Activated CD8-positive, alpha-beta memory T cell treated with anti-CD3 and anti-CD28 coated beads, Interleukin-2, amount 10 ng/mL, durations not matched to agents 7 days and 5 days (primary cell): ENCODE measurements around the gene GIN1. TPM values are rescaled to one million over a fixed set of nuclear protein-coding genes. Genes with fewer than 3 reads are reported as not detected.
"Not testable (repeated sequence)": the region's sequence is repeated elsewhere in the genome, so short reads cannot be mapped to it uniquely, and the experiment has no call there.

Source experiments
- ATAC-seq: fragments of 150-1000 bp; cut with Tn5 transposase; one replicate; pipeline ENCODE4 v1.10.0; 2021; ENCODE audit warnings: moderate library complexity
- CTCF ChIA-PET: fragments of 350-600 bp; sonication (Branson Sonifier 250); formaldehyde crosslinking; loops from one replicate; lab custom pipeline; 2021; ENCODE audit warnings: antibody characterized with exemption; lab: Charles Lee
- DNase-seq: peaks from one replicate; pipeline ENCODE4 v3.0.0-alpha.2; 2020
- H3K27ac Mint-ChIP-seq: one replicate; pipeline ENCODE4 v1.8.0; 2021; ENCODE audit warnings: mild to moderate bottlenecking, mixed read lengths
- H3K27me3 Mint-ChIP-seq: one replicate; pipeline ENCODE4 v1.8.0; 2021; ENCODE audit warnings: mixed read lengths
- H3K36me3 Mint-ChIP-seq: one replicate; pipeline ENCODE4 v1.8.0; 2021; ENCODE audit warnings: mild to moderate bottlenecking, mixed read lengths
- H3K4me1 Mint-ChIP-seq: one replicate; pipeline ENCODE4 v1.8.0; 2021; ENCODE audit warnings: mixed read lengths
- H3K4me3 Mint-ChIP-seq: one replicate; pipeline ENCODE4 v1.8.0; 2021; ENCODE audit warnings: mild to moderate bottlenecking, moderate library complexity, mixed read lengths
- H3K9me3 Mint-ChIP-seq: one replicate; pipeline ENCODE4 v1.8.0; 2022; ENCODE audit warnings: low read depth, mixed read lengths
- total RNA-seq, 2 experiments: library from RNA; stranded (reverse); gene quantifications; one replicate each; pipeline ENCODE4 v1.2.3, GENCODE V29; 2021

Gene GIN1
- total RNA-seq, 2 experiments from 2014 or later = 10.1 to 10.8 TPM

- H3K4me1 Mint-ChIP-seq, H3K27ac Mint-ChIP-seq, H3K36me3 Mint-ChIP-seq, H3K4me3 Mint-ChIP-seq, ATAC-seq, CTCF ChIA-PET, H3K27me3 Mint-ChIP-seq, H3K9me3 Mint-ChIP-seq, DNase-seq: not testable (repeated sequence)
These were observed 73.2 kb downstream of the GIN1 start for GRCh38 chr5:103046706-103047105.

- H3K9me3 Mint-ChIP-seq = no peaks in the 10 kb centered on the region
- no peaks in the 10 kb centered on the region for H3K36me3 Mint-ChIP-seq
- H3K27ac Mint-ChIP-seq = no peak overlapping the region
- H3K4me1 Mint-ChIP-seq = peaks cover 2% of the 10 kb centered on the region
- CTCF ChIA-PET = interaction anchor here (1.0 kb wide), 2 partner anchors 183 to 456 kb away, joined by 3 read pairs; no protein-coding TSS in a partner anchor
- H3K4me3 Mint-ChIP-seq = no peak overlapping the region
- DNase-seq = no peak
- no peak for ATAC-seq
- peaks cover 16% of the 10 kb centered on the region for H3K27me3 Mint-ChIP-seq
These were observed 78.8 kb downstream of the GIN1 start for GRCh38 chr5:103041071-103041676.

DNA sequence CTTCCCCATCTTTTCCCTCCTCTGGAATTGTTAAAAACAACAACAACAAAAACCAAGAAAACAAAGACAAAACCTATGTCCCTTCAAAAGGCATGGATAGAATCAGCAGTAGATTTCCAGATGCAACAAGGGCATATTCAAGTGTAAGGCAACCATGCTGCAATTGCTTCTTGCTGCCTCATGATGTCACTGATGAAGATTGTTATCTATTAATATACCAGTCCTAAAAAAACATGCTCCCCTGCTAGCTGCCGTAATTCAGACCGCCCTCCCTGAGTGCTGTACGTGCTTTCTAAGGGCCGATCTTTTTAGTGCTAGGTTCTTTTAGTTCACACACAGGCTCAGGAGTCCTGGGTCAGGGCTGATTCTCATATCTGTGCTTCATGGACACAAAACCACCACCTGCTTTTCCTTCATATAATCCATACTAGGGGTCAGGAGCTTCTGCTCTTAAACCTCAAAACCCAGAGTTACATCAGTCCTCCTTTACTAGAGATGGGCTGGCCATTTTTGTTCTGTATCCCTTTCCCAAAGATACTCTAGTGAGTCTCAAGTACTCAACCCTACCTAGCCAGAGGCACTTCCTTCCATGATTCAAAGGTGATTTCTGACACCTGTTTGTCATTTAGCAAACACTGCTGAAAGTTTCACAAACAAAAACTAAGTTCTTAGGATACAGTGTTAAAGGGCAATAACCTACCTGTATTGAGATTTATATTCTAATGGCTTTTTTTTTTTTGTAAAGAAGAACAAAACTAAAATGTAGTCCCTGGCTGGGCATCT is 82.1 kb downstream of the GIN1 start:
- CTCF ChIA-PET = no interaction called here
- Mint-ChIP-seq H3K36me3 (peaks cover 2% of the 10 kb centered on the region), H3K9me3 (no peaks in the 10 kb centered on the region), H3K4me3 (no peak overlapping the region), H3K4me1 (peaks cover 2% of the 10 kb centered on the region), H3K27me3 (peaks cover 11% of the 10 kb centered on the region), H3K27ac (no peak overlapping the region)
- ATAC-seq = no peak
- no peak for DNase-seq

DNA sequence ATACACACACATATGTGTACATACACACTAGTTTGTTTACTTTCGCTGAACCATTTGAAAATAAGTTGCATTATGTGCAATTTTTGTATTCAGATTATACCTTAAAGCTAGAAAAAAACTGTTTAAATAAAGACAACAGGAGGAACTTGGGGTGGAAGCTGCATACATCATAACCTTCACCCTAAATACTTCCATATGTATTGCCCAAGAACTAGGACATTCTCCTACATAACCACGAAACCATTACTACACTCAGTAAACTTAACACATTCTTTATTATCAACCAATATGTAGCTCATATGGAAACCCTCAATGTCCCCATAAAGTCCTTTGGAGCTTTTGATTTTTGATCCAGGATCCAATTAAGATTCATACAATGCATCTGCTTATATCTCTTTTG is 83.3 kb downstream of the GIN1 start:
- no peak for ATAC-seq
- Mint-ChIP-seq H3K36me3 (peaks cover 2% of the 10 kb centered on the region), H3K4me1 (peaks cover 2% of the 10 kb centered on the region), H3K27me3 (peaks cover 11% of the 10 kb centered on the region), H3K27ac (no peak overlapping the region), H3K9me3 (no peaks in the 10 kb centered on the region), H3K4me3 (no peak overlapping the region)
- DNase-seq = no peak
- CTCF ChIA-PET = no interaction called here

Other genes with a start within 250 kb of the GIN1 start
- gene PPIP5K2, start 163 bp upstream of the GIN1 start, total RNA-seq = 10 to 100 TPM; 61.4 to 62.6 TPM
- 1 to 10 TPM; 6.4 to 9.5 TPM for gene MACIR, start 138.6 kb upstream of the GIN1 start, total RNA-seq